Measurements from ENCODE around the gene HDAC7. TPM values are rescaled to one million over a fixed set of nuclear protein-coding genes. Genes with fewer than 3 reads are reported as not detected.

The HDAC7 gene
- total RNA-seq, 4 donors from 2014 or later = 58.3 to 105 (median 82.5) TPM

DNA sequence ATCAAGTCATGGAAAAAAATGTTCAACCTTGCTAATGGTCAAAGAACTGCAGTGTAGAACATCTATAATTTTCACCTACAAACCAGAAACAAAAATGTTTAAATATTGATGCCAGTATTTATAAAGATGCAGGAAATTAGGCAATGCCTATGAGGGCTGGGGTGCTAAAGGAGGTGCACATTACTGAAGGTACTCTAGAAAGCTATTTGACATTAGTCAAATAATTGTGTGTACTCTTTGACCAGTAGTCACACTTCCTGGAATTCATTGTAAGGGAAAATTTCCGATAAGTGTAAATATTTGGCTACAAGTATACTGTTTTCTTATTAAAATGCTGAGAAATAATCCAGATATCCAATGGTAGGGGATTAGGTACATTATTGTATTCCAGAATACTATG, 36.4 kb upstream of the HDAC7 start:
- no peaks in the 10 kb centered on the region for H3K36me3 ChIP-seq
- H3K4me1 ChIP-seq = no peaks in the 10 kb centered on the region
- 100% methylated on average over 1 of the region's 1 CpG for WGBS
- TF ChIP-seq POLR2A (IDR thresholded peaks at IDR 0.05; ENCODE audit: low read depth) = no peak
- TF ChIP-seq, protein P1, sequence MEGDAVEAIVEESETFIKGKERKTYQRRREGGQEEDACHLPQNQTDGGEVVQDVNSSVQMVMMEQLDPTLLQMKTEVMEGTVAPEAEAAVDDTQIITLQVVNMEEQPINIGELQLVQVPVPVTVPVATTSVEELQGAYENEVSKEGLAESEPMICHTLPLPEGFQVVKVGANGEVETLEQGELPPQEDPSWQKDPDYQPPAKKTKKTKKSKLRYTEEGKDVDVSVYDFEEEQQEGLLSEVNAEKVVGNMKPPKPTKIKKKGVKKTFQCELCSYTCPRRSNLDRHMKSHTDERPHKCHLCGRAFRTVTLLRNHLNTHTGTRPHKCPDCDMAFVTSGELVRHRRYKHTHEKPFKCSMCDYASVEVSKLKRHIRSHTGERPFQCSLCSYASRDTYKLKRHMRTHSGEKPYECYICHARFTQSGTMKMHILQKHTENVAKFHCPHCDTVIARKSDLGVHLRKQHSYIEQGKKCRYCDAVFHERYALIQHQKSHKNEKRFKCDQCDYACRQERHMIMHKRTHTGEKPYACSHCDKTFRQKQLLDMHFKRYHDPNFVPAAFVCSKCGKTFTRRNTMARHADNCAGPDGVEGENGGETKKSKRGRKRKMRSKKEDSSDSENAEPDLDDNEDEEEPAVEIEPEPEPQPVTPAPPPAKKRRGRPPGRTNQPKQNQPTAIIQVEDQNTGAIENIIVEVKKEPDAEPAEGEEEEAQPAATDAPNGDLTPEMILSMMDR (IDR thresholded peaks at IDR 0.05) = no peak
- no peak for TF ChIP-seq POLR2AphosphoS5 (IDR thresholded peaks at IDR 0.05)
- no peak for TF ChIP-seq EP300 (IDR thresholded peaks at IDR 0.05)
- no peaks in the 10 kb centered on the region for H3K27me3 ChIP-seq
- H3K4me3 ChIP-seq = no peak overlapping the region
- DNase-seq (ENCODE audit: extremely low spot score) = no peak
- H3K9me3 ChIP-seq = no peaks in the 10 kb centered on the region
- H3K27ac ChIP-seq (replicated peaks in 1 of 4) = no peak overlapping the region
- intact Hi-C loops (cut with DNase I) = no loop called here

DNA sequence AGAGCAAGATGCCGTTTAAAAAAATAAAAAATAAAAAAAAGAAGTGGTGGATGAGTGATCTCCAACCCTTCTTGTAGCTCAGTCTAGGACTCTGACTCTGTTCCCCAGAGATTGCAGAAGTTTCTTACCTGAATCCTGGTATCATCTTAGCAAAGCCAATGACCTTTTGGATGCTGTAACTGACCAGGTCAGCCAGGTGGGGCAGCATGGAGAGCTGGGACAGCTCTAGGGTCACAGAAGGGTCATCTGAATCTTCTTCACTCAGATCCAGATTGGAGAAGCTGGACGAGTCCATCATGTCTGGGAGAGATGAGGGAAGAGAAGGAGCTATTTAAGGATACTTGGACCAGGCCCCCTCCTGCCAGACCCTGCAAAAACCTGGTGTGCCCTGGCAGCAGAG, 35.8 kb upstream of the HDAC7 start:
- 78% methylated on average over 2 of the region's 2 CpGs for WGBS
- no peak for DNase-seq (ENCODE audit: extremely low spot score)
- Histone ChIP-seq H3K27me3 (no peaks in the 10 kb centered on the region), H3K27ac (replicated peaks in 1 of 4) (no peak overlapping the region), H3K4me3 (no peak overlapping the region), H3K36me3 (no peaks in the 10 kb centered on the region), H3K9me3 (no peaks in the 10 kb centered on the region), H3K4me1 (no peaks in the 10 kb centered on the region)
- intact Hi-C loops (cut with DNase I) = no loop called here
- TF ChIP-seq, protein P1 (IDR thresholded peaks at IDR 0.05) = no peak
- TF ChIP-seq POLR2A (IDR thresholded peaks at IDR 0.05; ENCODE audit: low read depth) (no peak), POLR2AphosphoS5 (IDR thresholded peaks at IDR 0.05) (no peak), EP300 (IDR thresholded peaks at IDR 0.05) (no peak)

DNA sequence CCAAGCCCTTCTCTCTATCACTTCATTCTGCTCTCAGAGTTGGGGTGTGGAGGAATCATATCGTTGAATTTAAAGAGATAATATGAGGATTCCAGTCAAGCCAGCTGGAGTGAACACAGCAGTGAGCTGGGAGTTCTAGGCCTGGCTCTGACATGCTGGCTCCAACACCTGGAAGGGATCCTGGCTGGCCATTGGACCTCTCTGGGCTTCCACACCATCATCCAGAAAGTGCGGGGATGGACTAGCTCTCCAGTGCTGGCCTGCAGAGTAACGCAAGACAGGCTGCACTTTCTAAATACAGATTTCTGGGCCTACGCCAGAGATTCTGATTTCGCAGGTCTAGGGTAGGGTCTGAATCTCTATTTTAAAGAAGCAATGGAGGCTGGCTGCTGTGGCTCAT, 34.8 kb upstream of the HDAC7 start:
- Histone ChIP-seq H3K9me3 (no peaks in the 10 kb centered on the region), H3K4me1 (no peaks in the 10 kb centered on the region), H3K27ac (replicated peaks in 1 of 4) (no peak overlapping the region), H3K36me3 (no peaks in the 10 kb centered on the region), H3K27me3 (no peaks in the 10 kb centered on the region), H3K4me3 (no peak overlapping the region)
- intact Hi-C loops (cut with DNase I) = no loop called here
- WGBS = 85% methylated on average over 5 of the region's 5 CpGs
- no peak for DNase-seq (ENCODE audit: extremely low spot score)
- TF ChIP-seq, protein P1 (IDR thresholded peaks at IDR 0.05) = no peak
- TF ChIP-seq EP300 (IDR thresholded peaks at IDR 0.05) = no peak
- no peak for TF ChIP-seq POLR2AphosphoS5 (IDR thresholded peaks at IDR 0.05)
- TF ChIP-seq POLR2A (IDR thresholded peaks at IDR 0.05; ENCODE audit: low read depth) = no peak

DNA sequence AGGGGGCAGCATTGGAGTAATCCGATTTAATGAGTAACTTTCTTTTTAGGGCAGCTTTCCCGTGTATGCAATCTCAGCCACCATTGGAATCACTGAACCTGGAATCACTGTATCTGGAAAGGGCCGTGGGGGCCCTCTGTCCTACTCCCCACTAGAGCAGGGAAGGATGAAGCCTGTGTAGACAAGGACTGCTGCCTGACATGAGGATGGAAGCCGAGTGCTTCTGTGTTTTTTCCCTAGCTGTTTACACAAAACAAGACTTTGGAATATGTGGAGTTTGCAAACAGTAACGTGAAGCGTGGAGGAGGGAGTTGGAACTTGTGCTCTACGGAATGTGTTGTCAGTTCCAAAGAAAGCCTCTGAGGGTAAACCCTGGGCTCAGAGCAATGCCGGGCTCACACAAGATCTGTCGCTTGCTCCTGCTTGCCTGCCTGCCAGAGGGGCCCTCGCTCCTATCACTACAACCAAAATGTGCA, 32.4 kb upstream of the HDAC7 start:
- Histone ChIP-seq H3K36me3 (no peaks in the 10 kb centered on the region), H3K27ac (replicated peaks in 1 of 4) (no peak overlapping the region), H3K4me1 (no peaks in the 10 kb centered on the region), H3K27me3 (no peaks in the 10 kb centered on the region), H3K4me3 (no peak overlapping the region), H3K9me3 (no peaks in the 10 kb centered on the region)
- intact Hi-C loops (cut with DNase I) = no loop called here
- TF ChIP-seq POLR2A (IDR thresholded peaks at IDR 0.05; ENCODE audit: low read depth) (no peak), EP300 (IDR thresholded peaks at IDR 0.05) (no peak), POLR2AphosphoS5 (IDR thresholded peaks at IDR 0.05) (no peak)
- TF ChIP-seq, protein P1 (IDR thresholded peaks at IDR 0.05) = no peak
- 68% methylated on average over 10 of the region's 10 CpGs for WGBS
- no peak for DNase-seq (ENCODE audit: extremely low spot score)

DNA sequence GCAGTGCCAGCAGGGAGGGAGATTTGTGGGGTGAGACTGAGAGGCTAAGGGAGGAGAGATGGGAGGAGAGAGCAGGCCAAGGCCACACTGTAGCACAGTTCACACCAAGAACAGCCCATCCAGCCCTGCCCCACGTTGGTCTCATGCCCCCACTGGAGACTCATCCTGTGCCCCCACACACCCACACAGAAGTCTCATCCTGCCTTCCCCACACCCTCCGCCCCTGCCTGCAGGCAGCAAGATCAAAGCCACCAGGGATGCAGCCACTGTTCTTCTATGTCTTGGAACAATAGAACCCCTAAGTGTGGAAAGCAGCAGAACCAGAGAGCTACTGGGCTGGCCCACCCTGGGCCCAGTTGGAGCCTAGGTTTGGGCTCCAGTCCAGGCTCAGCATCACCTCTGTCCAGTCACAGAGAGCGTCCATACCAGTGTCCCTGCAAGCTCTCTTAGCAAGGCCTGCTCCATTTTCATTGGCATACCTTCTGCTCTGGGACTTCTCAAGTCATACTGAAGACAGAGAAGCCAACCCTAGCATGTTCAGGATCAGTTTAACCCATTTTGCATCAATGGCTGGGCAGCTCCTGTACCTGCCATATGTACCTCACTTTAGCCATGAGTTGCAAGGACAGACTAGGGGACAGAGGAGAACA, 31.7 kb upstream of the HDAC7 start:
- Histone ChIP-seq H3K27ac (replicated peaks in 1 of 4) (no peak overlapping the region), H3K4me1 (no peaks in the 10 kb centered on the region), H3K27me3 (no peaks in the 10 kb centered on the region), H3K36me3 (no peaks in the 10 kb centered on the region), H3K9me3 (no peaks in the 10 kb centered on the region), H3K4me3 (no peak overlapping the region)
- DNase-seq (ENCODE audit: extremely low spot score) = no peak
- TF ChIP-seq POLR2A (IDR thresholded peaks at IDR 0.05; ENCODE audit: low read depth) (no peak), POLR2AphosphoS5 (IDR thresholded peaks at IDR 0.05) (no peak), EP300 (IDR thresholded peaks at IDR 0.05) (no peak)
- TF ChIP-seq, protein P1 (IDR thresholded peaks at IDR 0.05) = no peak
- intact Hi-C loops (cut with DNase I) = no loop called here
- WGBS = 29% methylated on average over 1 of the region's 3 CpGs

Data from esophagus muscularis mucosa (tissue), 4 donors.